GM19452 (cell line): ENCODE data around the gene PDCL3.
A peak's percentile ranks its signal among the peaks of the same experiment; 100 is the strongest.

Experiments
- ATAC-seq: cut with Tn5 transposase; IDR thresholded peaks from one replicate; pipeline ENCODE4 v1.9.1; 2021; ENCODE audit not compliant: unreplicated experiment

Gene PDCL3

DNA sequence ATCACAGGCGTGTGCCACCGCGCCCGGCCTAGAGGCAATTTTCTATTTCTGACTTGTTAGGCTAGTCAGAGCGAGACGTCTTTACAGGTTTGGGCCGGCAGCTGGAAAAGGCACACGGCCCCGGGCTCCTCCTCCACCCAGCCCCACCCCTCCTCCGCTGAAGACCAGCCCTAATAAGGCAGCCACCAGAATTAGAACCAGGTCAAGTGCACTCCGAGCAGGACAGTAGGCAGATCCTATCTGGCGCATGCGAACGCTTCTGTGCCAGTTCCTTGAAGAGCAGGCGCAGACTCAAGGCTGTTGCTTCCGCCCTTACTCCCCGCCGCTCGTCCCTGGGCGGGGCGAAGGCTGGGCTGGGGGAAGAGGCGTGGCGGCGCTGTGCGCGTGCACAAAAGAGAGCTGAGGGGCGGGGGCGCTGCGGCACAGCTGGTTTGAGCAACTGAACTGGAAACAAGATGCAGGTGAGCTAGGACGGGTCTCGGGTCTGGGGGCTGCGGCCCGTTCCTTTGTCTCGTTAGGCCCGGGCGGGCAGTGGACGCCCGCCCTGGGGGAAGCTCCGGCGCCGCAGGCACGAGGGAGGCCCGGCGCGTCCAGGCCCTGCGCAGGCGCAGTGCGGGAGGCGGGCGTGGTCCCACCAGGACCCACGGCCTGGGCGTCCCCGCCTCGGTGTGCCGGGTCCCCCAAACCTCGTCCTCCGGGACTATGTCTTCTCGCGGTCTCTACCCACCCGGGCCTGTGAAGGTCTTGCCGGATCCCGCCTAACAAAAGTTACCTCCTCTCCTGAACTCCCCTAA is at the start of gene PDCL3:
Gene PDCL3 (plus strand): TSS at position 381 of the 794 bp plus-strand sequence. CDS start 75 bp downstream, at position 456.
- peak; percentile 95 for ATAC-seq

- ATAC-seq, result no peak
These were observed 49.1 kb upstream of the PDCL3 start for GRCh38 chr2:100513650-100514049.

- no peak for ATAC-seq
These were observed 45.2 kb upstream of the PDCL3 start for GRCh38 chr2:100517556-100517955.

DNA sequence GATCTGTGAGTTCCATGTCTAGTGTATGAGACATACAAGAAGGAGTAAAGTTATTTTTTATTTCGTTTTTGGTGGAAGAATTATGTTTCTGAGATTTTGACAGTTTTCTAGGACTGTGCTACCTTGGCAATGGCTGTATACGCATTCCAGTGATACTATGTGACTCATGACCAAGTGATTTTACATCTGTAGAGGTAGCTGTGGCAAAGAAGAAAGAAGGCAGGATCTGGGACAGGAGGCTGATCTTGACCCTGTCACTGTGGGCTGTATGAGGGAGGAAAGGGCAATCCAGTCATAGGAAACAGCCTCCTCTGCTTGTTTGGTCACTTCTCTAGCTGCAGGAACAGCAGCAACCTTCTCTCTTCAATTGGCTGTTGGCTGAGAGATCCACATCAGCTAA is 44.0 kb upstream of the PDCL3 start:
- no peak for ATAC-seq

DNA sequence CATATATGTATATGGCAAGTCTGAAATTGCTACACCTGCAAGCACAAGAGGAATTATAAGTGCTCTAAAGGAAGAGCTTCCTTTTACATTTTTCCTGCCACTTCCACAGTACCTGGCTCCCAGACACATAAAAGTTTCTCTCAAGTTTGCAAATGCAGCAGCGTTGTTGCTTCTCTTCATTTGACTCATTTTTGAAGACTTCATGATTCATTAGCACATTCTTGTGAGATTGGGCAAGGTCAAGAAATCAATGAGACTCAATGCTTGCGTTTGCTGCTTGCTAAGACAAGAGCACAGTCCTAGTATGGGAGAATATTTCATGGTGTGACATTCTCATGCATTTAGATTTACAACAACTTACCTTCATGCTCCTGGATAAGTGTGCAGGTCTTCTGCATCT is 42.6 kb upstream of the PDCL3 start:
- no peak for ATAC-seq

DNA sequence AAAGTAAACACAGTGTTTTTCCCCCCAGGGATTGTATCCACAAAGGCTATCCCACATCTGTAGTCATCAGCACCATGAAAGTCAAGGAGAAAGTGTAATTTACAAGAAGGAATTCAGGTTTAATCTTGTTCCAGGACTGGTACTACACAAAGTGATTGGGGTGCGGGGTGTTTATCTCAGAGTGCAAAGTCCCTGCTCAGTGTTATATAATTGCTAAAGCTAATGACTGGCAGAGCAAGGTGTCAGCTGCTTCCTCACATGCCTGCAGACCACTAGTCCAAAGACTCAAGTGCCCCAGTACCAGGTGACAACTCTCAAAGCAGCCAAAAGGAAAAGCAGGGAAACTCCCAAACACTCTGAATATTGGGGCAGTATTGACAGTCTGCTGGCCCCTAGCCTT is 40.4 kb upstream of the PDCL3 start:
- no peak for ATAC-seq

DNA sequence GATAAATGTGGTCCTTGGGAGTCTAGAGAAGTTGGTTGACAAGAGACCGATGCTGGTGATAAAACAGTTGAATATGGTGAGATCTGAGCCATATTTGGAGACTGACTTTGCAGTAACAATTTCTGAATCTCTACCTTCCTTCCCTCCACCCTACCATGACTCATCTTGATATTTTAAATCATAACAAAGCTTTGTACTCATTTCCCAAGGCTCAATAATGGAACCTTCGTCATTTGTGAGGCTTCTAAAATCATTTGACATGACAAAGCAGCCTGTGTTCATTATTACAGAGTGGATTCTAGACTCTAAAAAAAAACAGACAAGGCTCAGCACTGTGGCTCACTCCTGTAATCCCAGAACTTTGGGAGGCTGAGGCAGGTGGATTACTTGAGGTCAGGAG is 38.5 kb upstream of the PDCL3 start:
- ATAC-seq, result no peak

GRCh38 chr2:100526868-100527267 is 35.9 kb upstream of the PDCL3 start:
- no peak for ATAC-seq

DNA sequence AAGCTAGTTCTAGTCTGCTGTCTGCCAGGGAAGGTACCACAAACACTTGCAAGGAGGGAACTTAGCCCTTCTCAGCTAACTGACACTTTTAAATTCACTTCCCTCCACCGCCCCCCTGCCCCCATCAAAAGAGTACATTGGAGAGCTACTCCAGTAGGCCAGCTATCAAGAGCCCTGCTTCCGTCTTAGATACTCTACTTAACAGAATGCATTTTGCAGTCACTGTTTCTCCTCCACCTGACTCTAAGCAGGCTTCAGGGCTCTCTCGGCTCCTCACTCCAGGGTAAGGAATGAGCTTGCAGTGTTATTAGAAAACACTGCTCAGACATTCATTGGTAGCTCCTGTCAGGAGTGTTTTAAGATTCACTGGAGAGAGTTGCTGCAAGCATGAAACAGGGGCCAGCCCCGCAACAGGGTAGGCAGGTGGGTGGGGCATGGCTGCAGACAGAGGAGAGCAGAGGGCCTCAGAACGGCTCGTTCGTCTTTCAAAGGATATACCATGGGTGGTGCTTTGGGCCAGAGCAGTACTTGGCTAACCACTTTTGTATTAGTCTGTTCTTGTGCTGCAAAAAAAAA is 35.3 kb upstream of the PDCL3 start:
- ATAC-seq, result no peak

- no peak for ATAC-seq
These were observed 33.6 kb upstream of the PDCL3 start for GRCh38 chr2:100529176-100529575.

DNA sequence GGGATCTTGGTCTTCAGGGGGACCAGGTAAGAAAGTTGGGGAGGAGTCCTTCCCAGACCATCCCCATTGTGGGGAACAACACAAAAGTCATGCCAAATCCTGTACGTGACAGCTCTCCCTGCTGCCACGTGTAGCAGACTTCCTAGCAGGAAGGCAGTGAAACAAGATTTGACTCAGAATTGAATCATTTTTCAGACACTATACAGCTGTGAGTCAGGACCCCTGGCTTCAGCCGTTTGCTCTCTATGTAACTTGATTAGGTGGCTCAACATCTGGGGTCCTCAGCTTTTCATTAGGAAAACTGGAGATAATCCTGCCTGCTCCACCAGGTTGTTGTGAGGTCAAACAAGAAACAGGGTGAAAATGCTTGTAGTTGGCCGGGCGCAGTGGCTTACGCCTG is 32.9 kb upstream of the PDCL3 start:
- no peak for ATAC-seq

- no peak for ATAC-seq
These were observed 26.9 kb upstream of the PDCL3 start for GRCh38 chr2:100535855-100536254.

GRCh38 chr2:100537918-100538317 is 24.9 kb upstream of the PDCL3 start:
- no peak for ATAC-seq

GRCh38 chr2:100539221-100539620 is 23.6 kb upstream of the PDCL3 start:
- ATAC-seq, result no peak

DNA sequence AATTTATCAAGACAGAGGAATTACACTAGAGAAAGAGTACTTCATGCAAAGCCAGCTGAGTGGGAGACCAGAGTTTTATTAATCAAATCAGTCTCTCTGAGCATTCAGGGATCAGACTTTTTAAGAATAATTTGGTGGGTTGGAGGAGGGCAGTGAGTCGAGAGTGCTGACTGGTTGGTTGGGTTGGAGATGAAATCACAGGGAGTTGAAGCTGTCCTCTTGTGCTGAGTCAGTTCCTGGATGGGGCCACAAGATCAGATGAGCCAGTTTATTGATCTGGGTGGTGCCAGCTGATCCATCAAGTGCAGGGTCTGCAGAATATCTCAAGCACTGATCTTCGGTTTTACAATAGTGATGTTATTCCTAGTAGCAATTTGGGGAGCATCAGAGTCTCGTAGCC is 21.4 kb upstream of the PDCL3 start:
- ATAC-seq, result no peak

GRCh38 chr2:100542418-100542817 is 20.4 kb upstream of the PDCL3 start:
- ATAC-seq, result no peak

- ATAC-seq, result no peak
These were observed 17.7 kb upstream of the PDCL3 start for GRCh38 chr2:100544911-100545596.

- ATAC-seq, result no peak
These were observed 16.3 kb upstream of the PDCL3 start for GRCh38 chr2:100546469-100546868.

GRCh38 chr2:100548771-100549170 is 14.0 kb upstream of the PDCL3 start:
- ATAC-seq, result no peak

DNA sequence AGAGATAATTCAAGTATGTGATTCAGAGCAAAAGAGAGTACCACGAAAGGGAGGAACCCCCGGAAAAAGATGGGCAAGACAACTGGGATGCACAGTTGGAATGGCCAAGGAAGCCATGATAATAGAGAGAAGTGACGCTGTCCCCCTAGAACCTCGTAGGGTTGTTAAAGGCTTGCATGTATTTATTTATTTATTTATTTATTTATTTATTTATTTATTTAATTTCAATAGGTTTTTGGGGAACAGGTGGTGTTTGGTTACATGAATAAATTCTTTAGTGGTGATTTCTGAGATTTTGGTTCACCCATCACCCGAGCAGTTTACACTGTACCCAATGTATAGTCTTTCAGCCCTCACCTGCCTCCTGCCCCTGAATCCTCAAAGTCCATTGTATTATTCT is 11.5 kb upstream of the PDCL3 start:
- ATAC-seq, result no peak

DNA sequence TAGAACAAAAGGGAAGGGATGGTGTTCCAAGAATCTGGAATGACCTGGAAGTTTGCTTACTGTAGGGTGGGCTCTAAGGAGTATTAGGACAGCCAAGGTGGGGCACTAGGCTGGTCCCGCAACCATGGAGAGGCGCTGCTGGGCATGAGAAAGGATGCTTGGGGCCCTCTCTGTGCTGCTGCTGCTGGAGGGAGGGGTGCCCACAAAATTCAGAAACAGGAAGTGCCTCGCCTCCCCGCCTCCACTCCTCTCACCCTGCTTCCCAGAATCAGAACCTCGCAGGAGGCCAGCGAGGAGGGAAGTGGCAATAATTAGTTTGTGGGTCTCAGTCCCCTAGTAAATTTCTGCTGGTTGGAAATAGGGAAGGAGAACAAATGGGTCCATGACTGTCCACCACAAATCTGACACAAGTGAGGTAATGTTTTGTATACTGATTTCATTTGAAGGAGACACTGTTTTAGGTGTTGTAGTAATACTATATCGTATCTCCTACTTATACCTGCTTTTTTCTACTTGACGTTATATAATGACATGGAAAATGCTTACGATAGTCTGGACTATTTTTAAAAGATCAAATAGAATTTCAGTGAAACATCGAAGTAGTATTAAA is 7.9 kb upstream of the PDCL3 start:
- no peak for ATAC-seq

DNA sequence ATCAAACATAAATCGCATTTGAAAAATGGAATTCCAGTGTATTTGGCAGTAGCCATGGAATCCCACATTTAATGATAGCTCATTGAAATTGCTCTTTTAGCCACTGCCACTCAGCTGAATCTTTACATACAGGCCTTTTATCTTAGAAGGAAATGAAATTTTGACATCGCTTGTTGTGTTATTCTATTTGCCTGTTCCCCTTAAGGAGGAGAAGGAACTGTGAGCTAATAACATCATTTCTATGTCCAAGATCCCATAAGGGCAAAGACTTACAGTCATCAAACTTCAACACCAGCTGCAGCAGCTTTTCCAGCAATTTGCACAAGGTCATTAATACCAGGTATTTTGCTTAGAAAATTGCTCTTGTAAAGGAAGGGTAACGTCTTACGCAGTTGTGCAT is 6.0 kb upstream of the PDCL3 start:
- no peak for ATAC-seq
